Panc1 (cell line): ENCODE measurements around the gene NCKIPSD. TPM values are rescaled to one million over a fixed set of nuclear protein-coding genes. Genes with fewer than 3 reads are reported as not detected.

Experiments
- ATAC-seq: fragments of 200-7000 bp; cut with Tn5 transposase; 2 replicates; pipeline ENCODE4 v1.9.1; 2020; ENCODE audit warnings: mild to moderate bottlenecking, moderate library complexity
- BruUV-seq: library from RNA; stranded (reverse); fragments of 400-500 nt; replicated peaks from 2 replicates; lab custom pipeline; 2021; lab: Mats Ljungman, UMichigan
- CTCF ChIA-PET: fragments of 300-600 bp; sonication (Branson Sonifier 250); formaldehyde crosslinking; loops from one replicate; lab custom pipeline; 2022; ENCODE audit warnings: antibody characterized with exemption; lab: Charles Lee
- POLR2A ChIA-PET: fragments of 300-600 bp; sonication (Branson Sonifier 250); formaldehyde crosslinking; loops from one replicate; lab custom pipeline; 2022; ENCODE audit warnings: antibody characterized with exemption; lab: Charles Lee
- DNase-seq: peaks from one replicate; pipeline ENCODE4 v3.0.0-alpha.2; 2010; ENCODE audit warnings: low read depth, low spot score
- H3K27ac ChIP-seq: 2 replicates; pipeline ENCODE4 v1.5.1; 2011; ENCODE audit warnings: mild to moderate bottlenecking, low read length, inconsistent platforms
- H3K27me3 ChIP-seq: fragments of 200-500 bp; sonication (Bioruptor generic); 2 replicates; pipeline ENCODE4 v1.6.0; 2014; ENCODE audit warnings: low read length, inconsistent platforms; ENCODE audit not compliant: control insufficient read depth, insufficient read depth
- H3K36me3 ChIP-seq: fragments of 200-500 bp; sonication (Bioruptor generic); 2 replicates; pipeline ENCODE4 v1.5.1; 2014; ENCODE audit warnings: inconsistent platforms, mild to moderate bottlenecking, low read length, moderate library complexity; ENCODE audit not compliant: control insufficient read depth, insufficient read depth
- H3K4me1 ChIP-seq: 2 replicates; pipeline ENCODE4 v1.5.1; 2011; ENCODE audit warnings: inconsistent platforms, mild to moderate bottlenecking, low read length, moderate library complexity; ENCODE audit not compliant: control insufficient read depth, insufficient read depth
- H3K4me3 ChIP-seq, 2 experiments: 2 replicates each; pipeline ENCODE4 v1.5.1; 2011 to 2012; ENCODE audit warnings: low read depth in 2 of 2, low read length in 2 of 2, mild to moderate bottlenecking in 2 of 2, inconsistent platforms in 1 of 2, moderate library complexity in 1 of 2
- H3K9me3 ChIP-seq: fragments of 200-500 bp; sonication (Bioruptor generic); 2 replicates; pipeline ENCODE4 v1.5.1; 2014; ENCODE audit warnings: low read depth, mild to moderate bottlenecking, inconsistent platforms, low read length, moderate library complexity; ENCODE audit not compliant: control insufficient read depth, insufficient read depth
- CTCF ChIP-seq: fragments of 450-650 bp; IDR thresholded peaks from 2 replicates; pipeline ENCODE4 v1.5.1; 2017; ENCODE audit warnings: mild to moderate bottlenecking
- POLR2AphosphoS5 ChIP-seq: IDR thresholded peaks from 2 replicates; pipeline ENCODE4 v1.6.1; 2012; ENCODE audit warnings: mild to moderate bottlenecking, low read depth, low read length, moderate library complexity
- REST ChIP-seq, 2 experiments: IDR thresholded peaks; 2 replicates each; pipeline ENCODE4 v1.6.1; 2011 to 2012; ENCODE audit warnings: low read depth in 2 of 2, control low read depth in 1 of 2, low read length in 1 of 2, mild to moderate bottlenecking in 1 of 2, moderate library complexity in 1 of 2; ENCODE audit not compliant: insufficient read depth in 1 of 2
- SIN3A ChIP-seq: IDR thresholded peaks from 2 replicates; pipeline ENCODE4 v1.6.1; 2012; ENCODE audit warnings: low read depth, mild to moderate bottlenecking, low read length, moderate library complexity, borderline replicate concordance; ENCODE audit not compliant: insufficient read depth
- TCF7L2 ChIP-seq: IDR thresholded peaks from 2 replicates; pipeline ENCODE4 v1.6.1; 2011; ENCODE audit warnings: mild to moderate bottlenecking, low read depth, low read length, inconsistent platforms
- in situ Hi-C: cut with HindIII; loops from 2 replicates; pipeline ENCODE4 v1.10.0; 2016; ENCODE audit warnings: low sequenced_read_pairs, low pct_unique_long_range_greater_than_20kb
- intact Hi-C: fragments of 100-400 bp; cut with micrococcal nuclease; formaldehyde crosslinking; loops from one replicate; pipeline ENCODE4 v1.10.0; 2022; ENCODE audit not compliant: unreplicated experiment
- total RNA-seq: library from RNA; stranded (reverse); gene quantifications from one replicate; pipeline ENCODE4 v1.2.1, GENCODE V29; 2021; ENCODE audit not compliant: unreplicated experiment

NCKIPSD gene
- total RNA-seq, 1 experiment from 2014 or later, result 26.8 TPM

GRCh38 chr3:48690846-48691458 lies 5.2 kb upstream of the NCKIPSD start:
- ChIA-PET CTCF (no interaction called here), POLR2A (no interaction called here)
- intact Hi-C loops, result no loop called here
- no peak overlapping the region for H3K4me3 ChIP-seq
- H3K27me3 ChIP-seq, result no peaks in the 10 kb centered on the region
- no peak for ATAC-seq
- DNase-seq, result no peak
- H3K27ac ChIP-seq, result no peak overlapping the region
- no peaks in the 10 kb centered on the region for H3K9me3 ChIP-seq
- TF ChIP-seq POLR2AphosphoS5, result no peak
- TF ChIP-seq SIN3A, result no peak
- TF ChIP-seq REST (IDR thresholded peaks at IDR 0.05; ENCODE audit: insufficient read depth in 1 of 2, low read depth in 2 of 2, low read length in 1 of 2), result no peak
- TF ChIP-seq TCF7L2, result no peak
- TF ChIP-seq CTCF, result no peak
- BruUV-seq, result no TSS peak
- H3K4me1 ChIP-seq, result peaks cover 10% of the 10 kb centered on the region
- peaks cover 25% of the 10 kb centered on the region for H3K36me3 ChIP-seq
- in situ Hi-C loops, result no loop called here

GRCh38 chr3:48689384-48689783 lies 3.7 kb upstream of the NCKIPSD start:
- H3K9me3 ChIP-seq, result no peaks in the 10 kb centered on the region
- no TSS peak for BruUV-seq
- no peak overlapping the region for H3K4me3 ChIP-seq
- intact Hi-C loops, result no loop called here
- H3K27ac ChIP-seq, result no peak overlapping the region
- in situ Hi-C loops, result no loop called here
- POLR2A ChIA-PET, result no interaction called here
- ATAC-seq (no peak), DNase-seq (no peak)
- no peaks in the 10 kb centered on the region for H3K27me3 ChIP-seq
- TF ChIP-seq REST (IDR thresholded peaks at IDR 0.05; ENCODE audit: insufficient read depth in 1 of 2, low read depth in 2 of 2, low read length in 1 of 2), result no peak
- TF ChIP-seq TCF7L2, result no peak
- no peak for TF ChIP-seq POLR2AphosphoS5
- no peak for TF ChIP-seq CTCF
- no peak for TF ChIP-seq SIN3A
- peaks cover 7% of the 10 kb centered on the region; the same call in 1 of the 2 replicates for H3K4me1 ChIP-seq
- peaks cover 18% of the 10 kb centered on the region for H3K36me3 ChIP-seq
- CTCF ChIA-PET, result no interaction called here
